MCF 10A (cell line): Measurements from ENCODE around the gene TNS1. TPM values are rescaled to one million over a fixed set of nuclear protein-coding genes. Genes with fewer than 3 reads are reported as not detected.

Experiments used
- BruUV-seq: library from RNA; stranded (reverse); fragments of 400-500 nt; replicated peaks from 2 replicates; lab custom pipeline; 2021; lab: Mats Ljungman, UMichigan
- CTCF ChIA-PET: fragments of 300-600 bp; sonication (Branson Sonifier 250); formaldehyde crosslinking; extraction: SDS; loops from one replicate; lab custom pipeline; 2021; ENCODE audit warnings: antibody characterized with exemption, inconsistent platforms; lab: Yijun Ruan, JAX
- POLR2A ChIA-PET: fragments of 300-600, 350-650 bp; sonication (Branson Sonifier 250); formaldehyde crosslinking; extraction: SDS; loops from one replicate; lab custom pipeline; 2020; ENCODE audit warnings: antibody characterized with exemption, inconsistent platforms; lab: Yijun Ruan, JAX
- DNase-seq: peaks from one replicate; pipeline ENCODE4 v3.0.0-alpha.2; 2018; ENCODE audit not compliant: unreplicated experiment
- H3K27ac Mint-ChIP-seq: one replicate; pipeline ENCODE4 v1.8.0; 2022; ENCODE audit warnings: mild to moderate bottlenecking, low read depth, mixed read lengths; ENCODE audit not compliant: unreplicated experiment
- H3K27me3 Mint-ChIP-seq: one replicate; pipeline ENCODE4 v1.8.0; 2022; ENCODE audit warnings: mixed read lengths; ENCODE audit not compliant: insufficient read depth, unreplicated experiment
- H3K36me3 Mint-ChIP-seq: one replicate; pipeline ENCODE4 v1.8.0; 2022; ENCODE audit warnings: mild to moderate bottlenecking, moderate library complexity, mixed read lengths; ENCODE audit not compliant: insufficient read depth, unreplicated experiment
- H3K4me1 Mint-ChIP-seq: one replicate; pipeline ENCODE4 v1.8.0; 2022; ENCODE audit warnings: mixed read lengths; ENCODE audit not compliant: insufficient read depth, unreplicated experiment
- H3K4me3 Mint-ChIP-seq: one replicate; pipeline ENCODE4 v1.8.0; 2022; ENCODE audit warnings: mild to moderate bottlenecking, moderate library complexity, mixed read lengths; ENCODE audit not compliant: unreplicated experiment
- H3K9me3 Mint-ChIP-seq: one replicate; pipeline ENCODE4 v1.8.0; 2022; ENCODE audit warnings: mixed read lengths; ENCODE audit not compliant: unreplicated experiment
- intact Hi-C: fragments of 100-400 bp; cut with micrococcal nuclease; formaldehyde crosslinking; loops from 2 replicates; pipeline ENCODE4 v1.14.1; 2022
- total RNA-seq: library from RNA; stranded (reverse); gene quantifications from 2 replicates; pipeline ENCODE4 v1.2.3, GENCODE V29; 2022
- TF ChIP-seq, protein P1 (sequence below): fragments of 200-600 bp; IDR thresholded peaks from one replicate; pipeline ENCODE4 v1.8.0; 2022; ENCODE audit warnings: antibody characterized with exemption, mild to moderate bottlenecking; ENCODE audit not compliant: unreplicated experiment

TNS1 gene
- total RNA-seq, 1 experiment from 2014 or later, result 3.3 TPM

GRCh38 chr2:217785544-217786045 lies 217.2 kb downstream of the TNS1 start:
- Mint-ChIP-seq H3K4me3 (no peak overlapping the region), H3K27ac (no peak overlapping the region), H3K9me3 (no peaks in the 10 kb centered on the region), H3K4me1 (peaks cover 5% of the 10 kb centered on the region), H3K27me3 (peaks cover 16% of the 10 kb centered on the region), H3K36me3 (no peaks in the 10 kb centered on the region)
- TF ChIP-seq, protein P1, sequence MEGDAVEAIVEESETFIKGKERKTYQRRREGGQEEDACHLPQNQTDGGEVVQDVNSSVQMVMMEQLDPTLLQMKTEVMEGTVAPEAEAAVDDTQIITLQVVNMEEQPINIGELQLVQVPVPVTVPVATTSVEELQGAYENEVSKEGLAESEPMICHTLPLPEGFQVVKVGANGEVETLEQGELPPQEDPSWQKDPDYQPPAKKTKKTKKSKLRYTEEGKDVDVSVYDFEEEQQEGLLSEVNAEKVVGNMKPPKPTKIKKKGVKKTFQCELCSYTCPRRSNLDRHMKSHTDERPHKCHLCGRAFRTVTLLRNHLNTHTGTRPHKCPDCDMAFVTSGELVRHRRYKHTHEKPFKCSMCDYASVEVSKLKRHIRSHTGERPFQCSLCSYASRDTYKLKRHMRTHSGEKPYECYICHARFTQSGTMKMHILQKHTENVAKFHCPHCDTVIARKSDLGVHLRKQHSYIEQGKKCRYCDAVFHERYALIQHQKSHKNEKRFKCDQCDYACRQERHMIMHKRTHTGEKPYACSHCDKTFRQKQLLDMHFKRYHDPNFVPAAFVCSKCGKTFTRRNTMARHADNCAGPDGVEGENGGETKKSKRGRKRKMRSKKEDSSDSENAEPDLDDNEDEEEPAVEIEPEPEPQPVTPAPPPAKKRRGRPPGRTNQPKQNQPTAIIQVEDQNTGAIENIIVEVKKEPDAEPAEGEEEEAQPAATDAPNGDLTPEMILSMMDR, result peak; percentile 95
- intact Hi-C loops, result loop anchor here (1.0 kb wide), 4 partner anchors 101 to 284 kb away; partner anchors contain the start of gene RUFY4
- ChIA-PET POLR2A (interaction anchor here (0.5 to 1.9 kb wide), 3 partner anchors 101 to 254 kb away, joined by 3 to 6 read pairs (median 3); no protein-coding TSS in a partner anchor), CTCF (interaction anchor here (0.5 to 10.6 kb wide), 87 partner anchors 8 to 1596 kb away, joined by 3 to 678 read pairs (median 4); partner anchors contain the start of gene RUFY4)
- peak; percentile 62 for DNase-seq
- no TSS peak for BruUV-seq

DNA sequence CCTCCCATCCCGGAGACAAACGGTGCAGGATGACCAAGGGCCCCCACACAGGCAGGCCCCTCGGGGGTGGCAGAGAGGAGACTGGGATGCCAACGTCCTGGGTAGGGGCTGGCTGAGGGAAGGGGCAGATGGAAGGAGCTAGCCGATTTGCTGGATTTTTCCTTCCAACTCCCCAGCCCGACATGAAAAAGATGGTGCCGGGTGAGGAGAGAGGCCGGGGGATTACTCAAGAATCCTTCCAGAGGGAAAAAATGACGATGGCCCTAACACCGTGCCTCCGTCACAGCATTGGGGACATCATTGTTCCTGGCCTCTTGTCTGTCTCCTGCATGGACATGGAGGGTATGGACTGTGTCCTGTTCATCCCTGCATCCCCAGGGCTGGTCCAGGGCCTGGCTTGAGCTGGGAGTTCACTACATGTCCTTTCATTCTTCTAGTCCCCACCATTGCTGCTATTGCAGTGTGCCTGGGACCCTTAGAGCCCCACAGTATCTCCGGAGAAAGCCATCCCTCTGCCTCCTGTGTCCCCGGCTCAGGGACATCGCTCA lies 217.7 kb downstream of the TNS1 start:
- CTCF ChIA-PET, result interaction anchor here (0.5 to 10.6 kb wide), 65 partner anchors 8 to 1415 kb away, joined by 3 to 678 read pairs (median 5); partner anchors contain the start of gene RUFY4
- Mint-ChIP-seq H3K9me3 (no peaks in the 10 kb centered on the region), H3K27ac (no peak overlapping the region), H3K27me3 (peaks cover 17% of the 10 kb centered on the region), H3K4me1 (no peaks in the 10 kb centered on the region), H3K4me3 (no peak overlapping the region), H3K36me3 (no peaks in the 10 kb centered on the region)
- no peak for DNase-seq
- BruUV-seq, result no TSS peak
- intact Hi-C loops, result loop anchor here (1.0 kb wide), 4 partner anchors 101 to 284 kb away; partner anchors contain the start of gene RUFY4
- TF ChIP-seq, protein P1, result no peak
- POLR2A ChIA-PET, result interaction anchor here (0.7 to 1.1 kb wide), 2 partner anchors 180 to 255 kb away, joined by 3 read pairs; no protein-coding TSS in a partner anchor

GRCh38 chr2:217783243-217783642 lies 219.6 kb downstream of the TNS1 start:
- no TSS peak for BruUV-seq
- CTCF ChIA-PET, result interaction anchor here (0.6 to 2.2 kb wide), 8 partner anchors 27 to 520 kb away, joined by 3 to 14 read pairs (median 4); no protein-coding TSS in a partner anchor

DNA sequence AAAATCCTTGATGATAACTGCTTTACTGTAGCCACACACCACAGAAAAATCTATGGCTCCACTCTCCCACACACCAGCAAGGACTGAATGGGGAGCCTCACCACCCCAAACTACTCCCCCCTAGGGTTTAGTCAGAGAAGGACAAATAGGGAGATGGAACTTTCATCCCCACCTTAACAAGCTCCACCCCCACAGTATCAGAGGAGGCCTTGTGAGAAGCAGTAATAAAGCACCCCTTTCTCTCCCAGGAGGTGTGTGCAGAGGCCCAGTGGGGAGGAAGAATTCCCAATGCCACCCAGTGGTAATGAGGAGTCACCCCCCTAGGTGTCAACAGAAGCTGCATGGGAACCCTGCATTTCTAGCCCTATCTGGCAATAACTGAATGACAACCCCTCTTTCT lies 224.9 kb downstream of the TNS1 start:
- ChIA-PET POLR2A (no interaction called here), CTCF (interaction anchor here (3.4 kb wide), 3 partner anchors 8 to 109 kb away, joined by 18 to 31 read pairs (median 19); no protein-coding TSS in a partner anchor)
- no TSS peak for BruUV-seq
- no peak overlapping the region for H3K27ac Mint-ChIP-seq
- no peaks in the 10 kb centered on the region for H3K9me3 Mint-ChIP-seq
- intact Hi-C loops, result no loop called here
- peaks cover 42% of the 10 kb centered on the region for H3K27me3 Mint-ChIP-seq
- H3K4me1 Mint-ChIP-seq, result no peaks in the 10 kb centered on the region
- peaks cover 4% of the 10 kb centered on the region for H3K36me3 Mint-ChIP-seq
- DNase-seq, result no peak
- H3K4me3 Mint-ChIP-seq, result no peak overlapping the region
- TF ChIP-seq, protein P1, result no peak

More at GRCh38 chr2:217783243-217783642, 219.6 kb downstream of the TNS1 start:
- no peak overlapping the region for H3K4me3 Mint-ChIP-seq
- intact Hi-C loops, result no loop called here
- peaks cover 30% of the 10 kb centered on the region for H3K27me3 Mint-ChIP-seq
- no peaks in the 10 kb centered on the region for H3K4me1 Mint-ChIP-seq
- H3K36me3 Mint-ChIP-seq, result no peaks in the 10 kb centered on the region
- TF ChIP-seq, protein P1, result no peak
- POLR2A ChIA-PET, result no interaction called here
- no peak overlapping the region for H3K27ac Mint-ChIP-seq
- H3K9me3 Mint-ChIP-seq, result no peaks in the 10 kb centered on the region
- no peak for DNase-seq
